Measurements from ENCODE around the gene LRRC71.

Gene LRRC71

GRCh38 chr1:156947127-156947526 lies 26.7 kb downstream of the LRRC71 start:
- DNase-seq (ENCODE audit: low read depth) = no peak

GRCh38 chr1:156947818-156948525 lies 27.5 kb downstream of the LRRC71 start:
- no peak for DNase-seq (ENCODE audit: low read depth)

- DNase-seq (ENCODE audit: low read depth) = no peak
Measured at GRCh38 chr1:156948708-156949107, 28.3 kb downstream of the LRRC71 start.

DNA sequence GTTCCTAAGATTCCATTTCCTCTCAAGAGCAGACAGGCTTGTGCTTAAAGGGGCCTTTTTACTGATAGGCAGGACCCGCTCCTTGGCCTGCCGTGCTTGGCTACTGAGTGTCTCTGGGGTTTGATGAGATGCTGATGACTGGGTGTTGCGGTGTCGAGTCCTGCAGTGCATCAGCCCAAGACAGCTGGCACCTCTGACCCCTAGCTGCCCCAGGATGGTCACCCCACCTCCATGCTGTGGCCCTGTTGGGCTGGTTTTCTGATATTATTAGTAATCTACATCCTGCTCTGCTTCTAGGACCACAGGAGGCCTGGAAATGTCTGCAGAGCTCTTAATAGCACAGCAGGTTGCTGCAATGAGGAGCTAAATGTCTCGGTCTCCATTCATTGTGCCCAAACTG lies 28.7 kb downstream of the LRRC71 start:
- DNase-seq (ENCODE audit: low read depth) = no peak

GRCh38 chr1:156951371-156951770 lies 30.9 kb downstream of the LRRC71 start:
- DNase-seq (ENCODE audit: low read depth) = no peak

- DNase-seq (ENCODE audit: low read depth) = no peak
Measured at GRCh38 chr1:156953571-156953970, 33.1 kb downstream of the LRRC71 start.

- no peak for DNase-seq (ENCODE audit: low read depth)
Measured at GRCh38 chr1:156956333-156956732, 35.9 kb downstream of the LRRC71 start.

DNA sequence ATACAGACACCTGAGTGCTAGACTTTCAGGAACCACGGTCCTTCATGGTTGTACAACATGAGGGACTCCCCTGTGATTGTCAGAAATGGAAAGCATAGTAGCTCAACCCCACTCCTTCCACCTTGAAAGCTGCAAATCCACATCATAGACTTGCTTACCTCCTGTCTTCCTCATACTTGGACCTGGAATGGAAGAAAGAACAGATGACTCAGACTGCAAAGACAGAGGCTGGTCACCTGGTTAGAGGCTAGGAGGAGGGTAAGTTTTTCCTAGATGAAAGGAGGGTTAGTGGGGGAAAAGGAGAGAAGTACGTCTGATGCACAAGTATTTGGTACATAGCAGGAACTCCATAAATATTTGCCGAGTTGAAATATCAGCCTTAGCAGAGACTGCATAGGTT lies 37.2 kb downstream of the LRRC71 start:
- no peak for DNase-seq (ENCODE audit: low read depth)

DNA sequence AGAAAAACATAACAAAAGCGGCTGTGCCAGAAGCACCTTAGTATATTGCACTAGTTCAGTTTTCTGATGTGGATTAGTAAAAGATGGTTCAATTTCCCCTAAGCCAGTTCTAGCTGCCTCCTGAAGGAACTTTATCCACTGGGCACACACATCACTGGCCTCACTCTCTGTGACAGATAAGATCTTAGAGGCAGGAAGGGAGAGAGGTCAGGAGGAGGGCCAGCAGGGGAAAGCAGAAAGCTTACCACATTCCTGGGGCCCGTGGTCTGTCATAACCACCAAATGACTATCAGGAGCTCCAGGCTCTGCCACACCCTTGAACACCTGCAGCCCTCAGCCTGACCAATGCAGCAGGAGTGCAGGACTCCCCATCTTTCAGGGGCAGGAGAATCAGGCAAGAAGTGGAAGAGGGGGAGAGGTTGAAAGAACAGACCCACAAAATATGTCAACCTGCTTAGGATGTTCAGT lies 37.8 kb downstream of the LRRC71 start:
- no peak for DNase-seq (ENCODE audit: low read depth)

DNA sequence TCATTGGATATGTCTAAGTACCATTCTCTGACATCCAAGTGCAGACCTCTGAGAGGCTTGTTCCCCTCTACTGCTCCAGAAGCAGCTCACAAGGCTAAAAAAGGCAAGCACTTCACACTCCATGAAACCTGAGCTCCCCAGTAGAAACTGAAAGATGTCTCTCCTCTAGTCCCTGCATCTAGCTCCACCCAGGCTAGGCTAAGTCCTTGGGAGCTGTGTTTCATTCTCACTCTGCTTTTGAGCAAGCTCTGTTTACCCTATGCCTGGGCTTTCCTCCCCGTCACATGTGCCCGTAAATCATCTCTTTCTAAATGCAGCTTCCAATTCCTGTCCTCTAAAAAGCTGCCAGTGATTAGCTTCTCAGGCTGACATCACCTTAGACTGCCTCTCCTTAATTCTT lies 39.0 kb downstream of the LRRC71 start:
- DNase-seq (ENCODE audit: low read depth) = no peak

DNA sequence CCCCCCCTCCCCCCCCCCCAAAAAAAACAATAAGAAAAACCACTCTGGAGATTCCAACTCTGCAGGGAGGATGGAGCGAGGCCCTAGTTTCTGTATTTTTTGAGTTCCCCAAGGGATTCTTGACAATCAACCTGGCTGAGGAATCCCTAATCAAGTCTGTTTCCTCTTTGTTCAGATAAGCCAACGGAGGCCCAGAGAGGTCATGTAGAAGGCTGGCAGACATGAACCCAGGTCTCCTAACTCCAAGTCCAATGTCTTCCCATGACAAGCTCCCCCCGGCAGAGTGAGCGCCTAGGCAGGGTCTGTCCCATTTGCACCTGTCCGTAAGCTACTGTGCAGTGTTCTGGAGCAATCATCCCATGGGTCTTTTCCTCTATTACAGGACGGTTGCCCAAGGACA lies 39.5 kb downstream of the LRRC71 start:
- DNase-seq (ENCODE audit: low read depth) = no peak

- no peak for DNase-seq (ENCODE audit: low read depth)
Measured at GRCh38 chr1:156961709-156962108, 41.3 kb downstream of the LRRC71 start.

DNA sequence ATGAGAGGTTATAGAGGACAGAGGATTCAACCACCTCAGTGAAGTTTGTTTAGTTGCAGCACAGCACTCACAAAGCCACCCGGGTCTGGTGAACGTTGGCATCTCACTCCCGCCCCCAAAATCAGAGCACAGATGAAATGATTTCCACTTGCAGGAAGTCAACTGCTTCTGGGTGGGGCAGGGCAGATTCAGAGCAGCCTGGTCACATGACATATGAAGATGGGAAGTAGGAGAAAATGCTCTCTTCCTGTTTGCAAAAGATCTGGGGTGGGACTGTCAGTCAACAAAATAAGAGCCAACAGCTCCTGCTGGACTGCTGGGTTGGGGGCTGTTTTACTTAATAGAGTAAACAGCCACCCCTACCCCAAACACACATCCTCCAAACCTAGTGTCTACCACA lies 43.2 kb downstream of the LRRC71 start:
- no peak for DNase-seq (ENCODE audit: low read depth)

DNA sequence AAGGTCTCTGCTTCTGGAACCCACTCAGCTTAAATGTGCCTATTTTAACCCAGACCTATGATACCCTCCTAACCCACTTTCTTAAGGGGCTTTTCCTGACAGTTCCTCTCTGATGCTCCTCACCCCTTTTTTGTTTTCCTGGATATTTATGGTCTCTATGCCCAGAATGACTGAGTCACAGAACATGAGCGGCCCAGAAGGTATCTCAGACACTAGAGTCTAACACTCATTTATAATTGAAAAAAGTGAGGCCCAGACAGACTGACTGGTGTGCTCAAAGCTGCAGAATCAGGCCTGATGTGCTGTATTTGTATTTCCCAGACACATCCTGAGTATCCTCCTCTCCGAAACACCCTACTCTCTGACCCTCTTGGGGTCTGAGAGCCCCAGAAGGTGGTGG lies 44.0 kb downstream of the LRRC71 start:
- DNase-seq (ENCODE audit: low read depth) = no peak

DNA sequence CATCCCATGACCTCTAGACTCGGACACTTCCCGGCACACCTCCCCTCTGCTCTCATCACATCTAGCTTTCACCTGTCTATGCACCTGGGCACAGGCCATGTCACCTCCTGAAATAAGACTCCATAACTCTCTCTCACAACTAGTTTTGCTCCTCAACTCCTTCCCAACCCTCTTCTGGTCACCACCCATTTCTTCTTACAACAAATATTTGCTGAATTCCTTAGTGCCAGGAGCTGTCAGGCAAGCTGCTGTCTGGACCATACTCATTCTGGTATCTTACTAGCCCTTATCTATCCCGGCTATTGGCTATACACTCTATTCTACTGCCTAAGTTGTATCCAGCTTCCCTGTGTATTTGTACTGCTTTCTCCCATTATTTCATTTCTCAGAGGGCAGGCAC lies 49.1 kb downstream of the LRRC71 start:
- DNase-seq (ENCODE audit: low read depth) = no peak

- DNase-seq (ENCODE audit: low read depth) = no peak
Measured at GRCh38 chr1:156970017-156970416, 49.6 kb downstream of the LRRC71 start.

DNA sequence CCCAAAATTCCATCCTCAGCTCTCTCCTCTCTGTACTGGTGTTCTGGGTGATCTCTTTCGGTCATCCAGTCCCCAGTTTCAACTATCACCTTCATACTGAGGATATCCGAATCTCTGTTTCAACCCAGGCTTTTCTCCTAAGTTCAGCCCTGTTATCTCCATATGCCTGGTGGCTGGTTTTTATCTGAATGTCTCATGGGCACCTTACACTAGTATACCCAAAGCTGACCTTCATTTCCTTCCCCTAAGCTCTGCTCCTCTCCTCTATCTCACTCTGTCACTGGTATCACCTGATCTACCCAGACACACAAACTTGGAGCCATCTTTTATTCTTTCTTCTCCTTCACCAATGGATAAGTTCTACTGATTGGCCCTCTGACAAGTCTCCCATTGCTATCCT lies 53.0 kb downstream of the LRRC71 start:
- DNase-seq (ENCODE audit: low read depth) = no peak

- no peak for DNase-seq (ENCODE audit: low read depth)
Measured at GRCh38 chr1:156975084-156975483, 54.7 kb downstream of the LRRC71 start.

DNA sequence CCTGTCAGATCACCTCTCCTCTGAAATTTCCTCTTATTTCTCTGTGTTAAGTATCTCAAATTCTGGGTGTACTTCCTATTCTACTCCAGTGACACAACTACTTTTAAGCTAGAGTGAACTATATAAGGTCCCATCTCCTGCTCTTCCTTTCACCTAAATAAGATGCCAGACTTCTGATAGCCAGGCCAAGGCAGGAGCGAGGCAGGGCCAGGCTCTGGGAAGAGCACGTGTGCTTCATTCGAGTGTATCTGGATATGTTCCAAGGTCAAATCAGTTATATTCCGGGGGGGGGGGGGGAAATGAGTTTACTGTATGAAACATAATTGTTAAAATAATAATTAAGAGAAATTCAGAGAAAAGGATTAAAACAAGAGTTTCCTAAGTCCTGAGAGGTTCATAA lies 60.1 kb downstream of the LRRC71 start:
- DNase-seq (ENCODE audit: low read depth) = no peak

Data from stimulated activated CD8-positive, alpha-beta memory T cell treated with anti-CD3 and anti-CD28 coated beads, Interleukin-4, amount 100 ng/mL, for 24 hours (primary cell).